Liver (tissue), 9 donors: Measurements from ENCODE around the gene POLD3. TPM values are rescaled to one million over a fixed set of nuclear protein-coding genes. Genes with fewer than 3 reads are reported as not detected.
A peak's percentile ranks its signal among the peaks of the same experiment; 100 is the strongest.

Source experiments
- DNase-seq: peaks from one replicate; pipeline ENCODE4 v3.0.0-alpha.2; 2017; ENCODE audit warnings: low spot score
- H3K27ac ChIP-seq, 2 donors: one replicate each; pipeline ENCODE4 v1.7.0; 2013; ENCODE audit warnings: inconsistent platforms in 2 of 2, low read length in 2 of 2, control low read depth in 1 of 2, low read depth in 1 of 2, mild to moderate bottlenecking in 1 of 2
- H3K27me3 ChIP-seq, 4 donors: one replicate each; pipeline versions ENCODE4 v1.6.1 to v1.7.0; 2013; ENCODE audit warnings: low read length in 3 of 4, inconsistent platforms in 1 of 4, mild to moderate bottlenecking in 1 of 4, moderate library complexity in 1 of 4; ENCODE audit not compliant: control insufficient read depth in 4 of 4, insufficient read depth in 4 of 4
- H3K36me3 ChIP-seq, 4 donors: one replicate each; pipeline versions ENCODE4 v1.6.1 to v1.7.0; 2013; ENCODE audit warnings: low read length in 3 of 4, mild to moderate bottlenecking in 3 of 4, low read depth in 1 of 4, moderate library complexity in 1 of 4; ENCODE audit not compliant: control insufficient read depth in 4 of 4, insufficient read depth in 3 of 4
- H3K4me1 ChIP-seq, 4 donors: one replicate each; pipeline versions ENCODE4 v1.6.1 to v1.7.0; 2013; ENCODE audit warnings: low read length in 3 of 4, mild to moderate bottlenecking in 3 of 4, moderate library complexity in 1 of 4; ENCODE audit not compliant: control insufficient read depth in 4 of 4, insufficient read depth in 4 of 4
- H3K4me3 ChIP-seq, 3 donors: one replicate each; pipeline versions ENCODE4 v1.6.1 to v1.7.0; 2013; ENCODE audit warnings: low read length in 3 of 3, control low read depth in 1 of 3, low read depth in 1 of 3, mild to moderate bottlenecking in 1 of 3
- H3K9ac ChIP-seq, 2 donors: one replicate each; pipeline ENCODE4 v1.7.0; 2013; ENCODE audit warnings: low read length in 2 of 2, mild to moderate bottlenecking in 2 of 2, moderate library complexity in 2 of 2, control low read depth in 1 of 2, low read depth in 1 of 2
- H3K9me3 ChIP-seq, 4 donors: one replicate each; pipeline versions ENCODE4 v1.6.1 to v1.7.0; 2013; ENCODE audit warnings: low read length in 3 of 4; ENCODE audit not compliant: control insufficient read depth in 4 of 4
- ATF3 ChIP-seq: IDR thresholded peaks from 2 replicates; pipeline ENCODE4 v1.6.1; 2016; ENCODE audit warnings: antibody characterized with exemption
- EGR1 ChIP-seq, 2 donors: IDR thresholded peaks; 2 replicates each; pipeline ENCODE4 v1.6.1; 2016 to 2018; ENCODE audit warnings: antibody characterized with exemption in 2 of 2, low read depth in 2 of 2
- FOXA1 ChIP-seq: IDR thresholded peaks from 2 replicates; pipeline ENCODE4 v1.6.1; 2016; ENCODE audit warnings: antibody characterized with exemption
- FOXA2 ChIP-seq: IDR thresholded peaks from 2 replicates; pipeline ENCODE4 v1.6.1; 2016; ENCODE audit warnings: antibody characterized with exemption
- GABPA ChIP-seq, 2 donors: IDR thresholded peaks in 1 of 2; conservative IDR thresholded peaks in 1 of 2; 2 replicates each; pipeline ENCODE4 v1.6.1; 2016; ENCODE audit warnings: antibody characterized with exemption in 2 of 2, mild to moderate bottlenecking in 1 of 2, moderate library complexity in 1 of 2
- HNF4G ChIP-seq: IDR thresholded peaks from 2 replicates; pipeline ENCODE4 v1.6.1; 2016; ENCODE audit warnings: antibody characterized with exemption
- RAD21 ChIP-seq, 2 donors: IDR thresholded peaks; 2 replicates each; pipeline ENCODE4 v1.6.1; 2016; ENCODE audit warnings: antibody characterized with exemption in 2 of 2, mild to moderate bottlenecking in 2 of 2
- REST ChIP-seq: IDR thresholded peaks from 2 replicates; pipeline ENCODE4 v1.6.1; 2016; ENCODE audit warnings: antibody characterized with exemption, mild to moderate bottlenecking
- YY1 ChIP-seq: IDR thresholded peaks from 2 replicates; pipeline ENCODE4 v1.6.1; 2016; ENCODE audit warnings: antibody characterized with exemption, mild to moderate bottlenecking
- WGBS: extraction: QIAGEN DNeasy Blood & Tissue Kit; methylation state at CpG from one replicate; pipeline ENCODE4 v1.1.7; 2013; 5-methylcytosine and 5-hydroxymethylcytosine counted together
- polyA plus RNA-seq, 2 donors: library from polyadenylated mRNA; stranded (reverse) in 1 of 2; unstranded in 1 of 2; fragments of 200-250 nt in 1 of 2; fragments of >200 nt in 1 of 2; fragmentation: Nextera tagmentation in 1 of 2; extraction: Ambion mirVana in 1 of 2; gene quantifications; one replicate each; pipeline versions ENCODE4 v1.2.1 to v1.2.3, GENCODE V29; 2013 to 2015
- total RNA-seq, 2 donors: library from RNA; depleted of rRNA; stranded (reverse); fragments of >200 nt; gene quantifications; one replicate each; pipeline ENCODE4 v1.2.3, GENCODE V29; 2014
- donor health status: healthy.
- donor health status: healthy.
- donor health status: healthy.
- donor health status: healthy.
- donor health status: healthy.

Gene POLD3
- total and polyA plus RNA-seq, 4 donors, result 3.0 to 8.3 (median 5.0) TPM

- H3K27me3 ChIP-seq, result no peaks in the 10 kb centered on the region
- no peak overlapping the region for H3K27ac ChIP-seq
- peaks cover 7 to 20% (median 13%) of the 10 kb centered on the region in 4 donors for H3K4me1 ChIP-seq
- TF ChIP-seq YY1 (no peak), RAD21 (IDR thresholded peaks at IDR 0.05) (no peak), FOXA2 (no peak), GABPA (IDR thresholded peaks at IDR 0.05 in 1 of 2, conservative IDR thresholded peaks at IDR 0.05 in 1 of 2) (no peak), EGR1 (IDR thresholded peaks at IDR 0.05; ENCODE audit: low read depth in 2 of 2) (no peak), FOXA1 (no peak), HNF4G (no peak), REST (no peak), ATF3 (no peak)
- 96% methylated on average over 9 of the region's 9 CpGs for WGBS
- H3K9me3 ChIP-seq, result no peaks in the 10 kb centered on the region
- no peak overlapping the region for H3K9ac ChIP-seq
- no peak overlapping the region for H3K4me3 ChIP-seq
- no peaks in the 10 kb centered on the region for H3K36me3 ChIP-seq
- peak; percentile 20 for DNase-seq
These were observed 87.8 kb downstream of the POLD3 start for GRCh38 chr11:74680035-74680671.

GRCh38 chr11:74680703-74681531 lies 88.5 kb downstream of the POLD3 start:
- H3K36me3 ChIP-seq, result no peaks in the 10 kb centered on the region

More at GRCh38 chr11:74680703-74681531, 88.5 kb downstream of the POLD3 start:
- TF ChIP-seq REST, result no peak
- no peaks in the 10 kb centered on the region for H3K27me3 ChIP-seq
- 93% methylated on average over 18 of the region's 18 CpGs for WGBS
- no peak overlapping the region for H3K27ac ChIP-seq
- H3K4me1 ChIP-seq, result peaks cover 7 to 20% (median 13%) of the 10 kb centered on the region in 4 donors
- no peaks in the 10 kb centered on the region for H3K9me3 ChIP-seq
- no peak overlapping the region for H3K4me3 ChIP-seq
- no peak overlapping the region for H3K9ac ChIP-seq
- no peak for DNase-seq
